ENCODE measurements around the gene OXLD1.

- no peak for TF ChIP-seq POLR2A (IDR thresholded peaks at IDR 0.05; ENCODE audit: low read depth)
- no peak for TF ChIP-seq POLR2AphosphoS5 (IDR thresholded peaks at IDR 0.05)
These were observed 16.8 kb upstream of the OXLD1 start for GRCh38 chr17:81683208-81683583.
